Activated CD8-positive, alpha-beta memory T cell treated with anti-CD3 and anti-CD28 coated beads for 4 hours (primary cell): Measurements from ENCODE around the gene DNAJC10.
"Not testable (repeated sequence)": the region's sequence is repeated elsewhere in the genome, so short reads cannot be mapped to it uniquely, and the experiment has no call there.

Source experiments
- DNase-seq, 2 donors: peaks; one replicate each; pipeline ENCODE4 v3.0.0-alpha.2; 2020; ENCODE audit warnings: low read depth in 2 of 2

DNAJC10 gene

DNA sequence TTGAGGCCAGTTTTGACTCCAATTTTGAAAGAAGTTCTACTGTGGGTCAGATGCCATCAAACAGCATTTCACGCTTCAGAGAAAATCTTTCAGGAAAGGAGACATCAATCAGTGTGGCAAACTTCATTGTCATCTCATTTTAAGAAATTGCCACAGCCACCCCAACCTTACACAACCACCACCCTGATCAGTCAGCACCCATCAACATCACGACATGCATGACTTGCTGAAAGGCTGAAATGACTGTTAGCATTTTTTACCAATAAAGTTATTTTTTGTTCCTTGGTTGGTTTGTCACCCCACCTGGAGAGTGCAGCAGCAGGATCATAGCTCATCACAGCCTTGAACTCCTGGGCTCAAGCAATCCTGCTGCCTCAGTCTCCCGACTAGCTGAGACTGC, 10.4 kb downstream of the DNAJC10 start:
- DNase-seq = no peak

- no peak for DNase-seq
Observed at GRCh38 chr2:182728014-182728413, 12.0 kb downstream of the DNAJC10 start.

DNA sequence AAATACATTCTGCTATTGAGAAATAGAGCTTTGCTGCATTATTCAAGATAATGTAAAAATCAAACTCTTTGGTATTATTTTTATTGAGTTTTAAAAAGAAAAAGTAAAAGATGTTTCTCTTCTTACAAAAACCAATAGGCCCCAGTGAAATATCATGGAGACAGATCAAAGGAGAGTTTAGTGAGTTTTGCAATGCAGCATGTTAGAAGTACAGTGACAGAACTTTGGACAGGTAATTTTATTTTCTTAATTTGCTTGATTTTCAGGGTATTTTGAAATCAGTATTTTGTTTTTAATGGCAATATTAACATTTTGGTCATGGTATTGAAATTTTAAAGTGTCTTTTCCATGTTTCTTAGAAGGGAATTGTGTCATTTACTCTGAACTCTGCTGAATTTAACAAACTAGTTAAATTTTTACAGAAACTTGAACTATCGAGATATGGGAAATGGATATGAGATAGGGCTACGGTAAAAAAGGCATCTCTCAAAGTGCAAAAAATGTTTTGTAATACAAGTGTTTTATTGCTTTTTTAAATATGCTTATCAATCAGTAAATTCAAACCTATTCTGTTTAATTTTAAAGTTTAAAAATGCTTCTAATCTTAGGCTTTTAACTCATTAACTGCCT, 13.8 kb downstream of the DNAJC10 start:
- DNase-seq = no peak

DNA sequence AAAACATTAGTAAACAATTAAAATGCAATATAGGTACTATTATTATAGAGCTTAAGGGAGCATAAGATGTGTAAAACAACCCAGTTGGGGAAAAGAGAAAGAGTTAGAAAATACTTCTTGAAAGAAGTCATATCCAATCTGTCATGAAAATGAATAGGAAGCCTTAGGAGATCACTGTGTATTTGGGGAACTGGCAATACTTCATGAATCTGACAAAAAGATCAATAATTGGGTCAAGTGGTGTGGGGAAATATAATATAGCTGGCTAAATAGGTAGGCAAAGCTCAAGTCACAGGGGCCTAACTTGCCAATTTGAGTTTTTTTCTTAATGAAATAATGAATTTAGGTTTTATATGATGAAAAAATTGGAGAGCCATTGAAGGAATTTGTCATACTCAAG, 14.4 kb downstream of the DNAJC10 start:
- DNase-seq = no peak

- no peak for DNase-seq
Observed at GRCh38 chr2:182732736-182733135, 16.7 kb downstream of the DNAJC10 start.

DNA sequence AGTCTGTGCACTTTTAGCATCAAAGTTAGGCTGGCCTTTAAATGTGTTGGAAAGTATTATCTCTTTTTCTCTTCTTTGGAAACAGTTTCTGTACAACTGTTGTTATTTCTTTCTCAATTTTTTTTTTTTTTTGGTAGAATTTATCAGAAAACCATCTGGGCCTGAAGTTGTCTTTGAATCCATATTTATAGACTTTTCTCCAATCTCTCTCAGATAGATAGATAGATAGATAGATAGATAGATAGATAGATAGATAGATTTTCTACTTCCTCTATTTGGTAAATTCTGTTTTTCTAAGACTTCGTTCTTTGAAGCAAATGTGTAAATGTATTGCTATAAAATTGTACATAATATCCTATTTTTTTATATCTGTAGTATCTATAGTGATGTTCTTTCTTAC, 17.5 kb downstream of the DNAJC10 start:
- DNase-seq = no peak

DNA sequence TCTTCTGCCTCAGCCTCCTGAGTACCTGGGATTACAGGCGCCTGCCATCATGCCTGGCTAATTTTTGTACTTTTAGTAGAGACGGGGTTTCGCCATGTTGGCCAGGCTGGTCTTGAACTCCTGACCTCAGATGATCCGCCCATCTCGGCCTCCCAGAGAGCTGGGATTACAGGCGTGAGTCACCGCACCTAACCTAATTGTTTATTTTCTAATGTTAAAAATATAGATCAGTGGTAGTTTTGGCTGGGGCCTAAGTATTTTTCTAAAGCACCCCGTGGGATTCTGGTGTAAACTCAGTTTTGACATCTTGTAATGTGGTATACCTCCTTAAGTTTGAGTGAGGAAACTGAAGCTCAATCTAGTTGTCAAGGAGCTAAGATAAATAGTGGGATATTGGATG, 20.8 kb downstream of the DNAJC10 start:
- not testable (repeated sequence) for DNase-seq

DNA sequence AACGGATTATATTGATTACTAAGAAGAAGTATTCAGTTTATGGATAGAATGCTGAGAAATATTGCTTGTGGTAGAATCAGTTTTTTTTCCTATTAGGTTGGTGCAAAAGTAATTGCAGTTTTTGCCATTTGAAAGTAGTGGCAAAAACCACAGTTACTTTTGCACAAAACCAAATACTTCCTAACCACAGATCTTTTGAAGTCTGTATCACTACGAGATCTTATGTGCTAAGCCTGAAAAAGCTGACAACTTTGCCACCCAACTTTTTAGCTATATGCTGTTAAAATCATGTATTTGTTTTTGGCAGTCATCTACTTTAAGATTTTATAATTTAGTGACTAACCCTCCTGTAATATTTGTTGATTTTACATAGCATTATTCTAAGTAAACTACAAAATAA, 24.6 kb downstream of the DNAJC10 start:
- DNase-seq = no peak

DNA sequence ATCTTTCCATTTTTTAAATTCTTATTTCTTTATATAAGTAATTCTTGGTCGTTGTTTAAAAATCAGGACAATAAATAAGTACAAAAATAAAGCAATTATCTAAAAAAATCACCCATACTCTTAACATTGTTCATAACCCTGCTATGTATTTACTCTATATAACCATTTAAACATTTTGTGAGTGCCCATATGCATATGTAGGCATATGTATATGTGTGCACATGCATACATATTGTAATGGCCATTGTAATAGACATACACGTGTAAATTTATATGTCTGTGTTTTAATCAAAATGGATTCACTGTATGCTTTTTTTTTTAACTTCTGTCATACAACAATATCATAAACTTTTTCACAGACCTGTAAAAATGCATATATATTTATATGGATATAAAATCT, 25.6 kb downstream of the DNAJC10 start:
- DNase-seq = no peak

DNA sequence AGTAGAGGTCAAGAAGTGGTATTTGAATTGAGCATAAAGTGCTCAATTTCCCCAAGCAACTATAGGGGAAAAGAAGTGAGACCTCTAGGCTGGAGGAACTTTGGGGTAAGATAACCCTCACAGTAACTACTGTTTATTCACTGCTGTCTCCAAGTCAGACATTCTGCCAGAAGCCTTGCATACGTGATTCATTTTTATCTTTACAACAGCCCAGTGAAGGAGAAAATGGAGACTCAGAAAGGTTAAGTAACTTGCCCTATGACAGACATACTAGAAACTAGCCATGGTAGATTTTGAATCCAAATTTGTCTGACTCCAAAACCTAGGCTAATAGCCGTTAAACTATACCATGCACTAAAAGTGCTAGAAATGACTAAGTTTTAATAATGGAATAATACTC, 28.4 kb downstream of the DNAJC10 start:
- no peak for DNase-seq

GRCh38 chr2:182745061-182745460, 29.0 kb downstream of the DNAJC10 start:
- no peak for DNase-seq

- not testable (repeated sequence) for DNase-seq
Observed at GRCh38 chr2:182745894-182746293, 29.8 kb downstream of the DNAJC10 start.

DNA sequence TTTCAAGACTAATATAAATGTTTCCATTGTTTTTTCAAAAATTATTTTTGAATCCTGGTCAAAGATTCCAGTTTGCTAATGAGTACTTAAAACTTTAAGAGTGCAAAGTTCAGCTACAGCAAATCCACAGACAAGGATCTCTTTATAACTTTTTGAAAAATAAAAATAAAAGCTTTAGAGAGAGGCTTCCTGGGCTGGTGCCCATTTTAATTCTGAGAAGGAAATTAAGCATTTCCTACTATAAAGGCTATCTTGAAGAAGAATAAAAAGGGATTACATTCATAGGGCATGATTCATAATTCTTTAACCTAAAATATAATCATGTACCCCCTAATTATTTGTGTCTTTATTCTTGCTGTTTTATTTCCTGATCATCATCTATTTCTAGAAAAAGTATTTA, 38.2 kb downstream of the DNAJC10 start:
- no peak for DNase-seq

DNA sequence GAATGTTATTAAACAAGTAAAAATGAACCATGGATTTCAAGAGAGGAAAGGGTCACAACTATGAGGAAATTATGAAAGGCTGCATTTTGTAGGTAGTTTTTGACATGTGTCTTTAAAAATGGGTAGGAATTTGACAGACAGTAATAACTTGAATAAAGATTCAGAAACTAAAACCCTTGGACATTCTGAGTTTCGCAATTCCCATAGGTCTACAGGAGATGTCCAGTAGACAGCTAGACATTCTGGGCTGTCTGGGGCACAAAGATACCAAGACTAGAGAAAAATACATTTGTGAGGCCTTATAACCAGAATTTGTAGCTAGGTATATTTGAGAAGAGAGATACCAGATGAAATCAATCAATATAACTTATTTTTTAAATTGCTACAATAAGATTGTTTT, 42.3 kb downstream of the DNAJC10 start:
- no peak for DNase-seq

- DNase-seq = no peak
Observed at GRCh38 chr2:182761903-182762302, 45.8 kb downstream of the DNAJC10 start.

- DNase-seq = no peak
Observed at GRCh38 chr2:182763311-182763912, 47.4 kb downstream of the DNAJC10 start.

DNA sequence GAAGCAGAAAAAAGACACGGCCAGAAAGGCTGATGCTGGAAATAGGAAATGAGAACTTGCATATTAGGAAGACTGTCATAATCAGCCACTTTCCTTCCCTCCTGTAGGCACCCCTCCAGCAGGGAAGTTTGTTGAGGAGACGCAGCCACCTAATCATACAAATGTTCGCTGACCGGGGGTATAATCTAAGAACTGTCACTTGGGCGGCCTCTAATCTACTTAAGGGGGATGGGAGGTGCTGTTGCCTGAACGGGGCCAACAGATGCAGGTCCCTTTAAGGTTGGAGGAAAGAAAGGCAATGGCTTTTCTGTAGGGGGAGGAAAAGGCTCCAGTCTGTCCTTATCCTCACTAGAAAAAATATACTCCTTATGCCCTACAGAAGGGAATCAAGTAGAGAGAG, 50.6 kb downstream of the DNAJC10 start:
- DNase-seq = no peak

DNA sequence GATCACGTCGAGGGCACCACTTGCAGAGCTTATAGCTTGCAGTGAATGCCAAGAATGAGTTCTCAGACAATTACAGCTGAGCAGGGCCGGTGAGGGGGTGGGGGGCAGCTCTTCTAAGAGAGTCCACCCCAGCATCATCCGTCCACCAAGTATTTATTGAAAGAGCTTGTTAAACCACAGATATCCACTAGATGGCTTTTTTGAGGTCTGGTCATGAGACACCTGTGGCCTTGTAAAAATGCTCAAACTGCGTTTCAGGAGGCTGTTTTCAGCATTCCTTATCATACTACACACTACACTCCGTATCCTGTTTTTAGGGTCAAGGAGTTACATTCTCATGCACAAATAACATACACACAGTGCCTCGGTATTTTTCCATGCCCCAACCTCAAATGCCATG, 51.5 kb downstream of the DNAJC10 start:
- DNase-seq = no peak

DNA sequence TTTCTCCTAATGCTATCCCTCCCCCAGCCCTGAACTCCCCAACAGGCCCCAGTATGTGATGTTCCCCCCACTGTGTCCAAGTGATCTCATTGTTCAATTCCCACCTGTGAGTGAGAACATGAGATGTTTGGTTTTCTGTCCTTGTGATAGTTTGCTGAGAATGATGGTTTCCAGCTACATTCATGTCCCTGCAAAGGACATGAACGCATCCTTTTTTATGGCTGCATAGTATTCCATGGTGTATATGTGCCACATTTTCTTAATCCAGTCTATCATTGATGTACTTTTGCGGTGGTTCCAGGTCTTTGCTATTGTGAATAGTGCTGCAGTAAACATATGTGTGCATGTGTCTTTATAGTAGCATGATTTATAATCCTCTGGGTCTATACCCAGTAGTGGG, 52.9 kb downstream of the DNAJC10 start:
- DNase-seq = not testable (repeated sequence)

- DNase-seq = no peak
Observed at GRCh38 chr2:182779323-182779722, 63.3 kb downstream of the DNAJC10 start.

- not testable (repeated sequence) for DNase-seq
Observed at GRCh38 chr2:182781099-182781498, 65.0 kb downstream of the DNAJC10 start.

DNA sequence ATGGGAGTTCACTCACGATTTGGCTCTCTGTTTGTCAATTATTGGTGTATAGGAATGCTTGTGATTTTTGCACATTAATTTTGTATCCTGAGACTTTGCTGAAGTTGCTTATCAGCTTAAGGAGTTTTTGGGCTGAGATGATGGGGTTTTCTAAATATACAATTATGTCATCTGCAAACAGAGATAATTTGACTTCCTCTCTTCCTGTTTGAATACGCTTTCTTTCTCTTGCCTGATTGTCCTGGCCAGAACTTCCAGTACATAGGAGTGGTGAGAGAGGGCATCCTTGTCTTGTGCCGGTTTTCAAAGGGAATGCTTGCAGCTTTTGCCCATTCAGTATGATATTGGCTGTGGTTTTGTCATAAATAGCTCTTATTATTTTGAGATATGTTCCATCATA, 66.6 kb downstream of the DNAJC10 start:
- DNase-seq = not testable (repeated sequence)

DNA sequence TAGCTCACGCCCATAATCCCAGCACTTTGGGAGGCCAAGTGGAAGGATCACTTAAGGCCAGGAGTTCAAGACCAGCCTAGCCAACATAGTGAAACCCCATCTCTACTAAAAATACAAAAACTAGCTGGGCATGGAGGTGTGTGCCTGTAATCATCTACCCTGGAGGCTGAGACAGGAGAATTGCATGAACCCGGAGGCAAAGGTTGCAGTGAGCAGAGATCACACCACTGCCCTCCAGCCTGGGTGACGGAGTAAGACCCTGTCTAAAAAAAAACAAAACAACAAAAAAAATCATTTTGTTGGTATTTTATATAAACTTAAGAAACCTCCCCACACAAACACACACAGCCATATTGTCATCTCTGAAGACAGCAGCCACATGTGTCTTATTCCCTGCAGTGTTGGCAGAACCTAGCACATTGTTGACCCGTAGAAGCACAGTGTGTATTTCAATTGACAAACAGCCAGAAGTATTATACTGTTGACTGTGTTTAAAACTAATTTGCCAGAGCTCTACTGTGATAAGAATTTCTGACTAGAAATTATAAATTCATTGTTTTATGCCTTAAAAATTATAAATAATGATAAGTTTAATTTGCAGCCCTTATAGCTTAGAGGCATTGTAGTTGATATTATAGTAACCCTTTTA, 68.1 kb downstream of the DNAJC10 start:
- DNase-seq = no peak
